Measurements from ENCODE around the gene ACMSD.
"Not testable (repeated sequence)": the region's sequence is repeated elsewhere in the genome, so short reads cannot be mapped to it uniquely, and the experiment has no call there.

The ACMSD gene

DNA sequence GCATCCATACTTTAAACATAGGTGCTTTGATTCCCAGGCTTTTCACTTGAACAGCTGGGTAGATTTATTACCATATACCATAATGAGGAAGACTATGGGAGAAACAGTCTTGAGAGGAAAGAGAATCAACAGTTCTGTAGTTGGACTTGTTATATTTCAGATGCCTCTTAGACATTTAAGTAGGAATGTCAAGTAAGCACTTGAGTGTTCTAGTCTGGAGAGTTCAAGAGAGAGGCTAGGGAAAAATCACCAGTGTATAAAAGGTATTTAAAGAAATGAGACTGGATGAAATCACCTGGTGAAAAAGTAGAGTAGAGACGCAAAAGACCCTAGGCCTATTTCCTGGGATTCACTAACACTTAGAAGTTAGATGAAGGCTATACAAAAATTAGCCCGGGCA lies 66.8 kb downstream of the ACMSD start:
- H3K4me1 ChIP-seq (ENCODE audit: control insufficient read depth, insufficient read depth, low read length, poor library complexity, severe bottlenecking): no peaks in the 10 kb centered on the region
- WGBS, 2 experiments (ENCODE audit: insufficient coverage in 2 of 2): 96% methylated on average over 2 of the region's 2 CpGs
- H3K4me3 ChIP-seq (ENCODE audit: extremely low read depth, insufficient read depth, low read length, poor library complexity, severe bottlenecking): no peak overlapping the region
- no peak overlapping the region for H3K27ac ChIP-seq (ENCODE audit: low read depth, low read length, severe bottlenecking)
- no peaks in the 10 kb centered on the region for H3K36me3 ChIP-seq (ENCODE audit: control insufficient read depth, insufficient read depth, low read length)
- no peaks in the 10 kb centered on the region for H3K9me3 ChIP-seq (ENCODE audit: control insufficient read depth, low read length)

GRCh38 chr2:134906726-134907125 lies 68.3 kb downstream of the ACMSD start:
- Histone ChIP-seq H3K27ac (ENCODE audit: low read depth, low read length, severe bottlenecking) (no peak overlapping the region), H3K9me3 (ENCODE audit: control insufficient read depth, low read length) (no peaks in the 10 kb centered on the region), H3K4me1 (ENCODE audit: control insufficient read depth, insufficient read depth, low read length, poor library complexity, severe bottlenecking) (no peaks in the 10 kb centered on the region), H3K4me3 (ENCODE audit: extremely low read depth, insufficient read depth, low read length, poor library complexity, severe bottlenecking) (no peak overlapping the region), H3K36me3 (ENCODE audit: control insufficient read depth, insufficient read depth, low read length) (no peaks in the 10 kb centered on the region)
- WGBS, 2 experiments (ENCODE audit: insufficient coverage in 2 of 2): 67 to 100% methylated on average over 2 of the region's 2 CpGs

DNA sequence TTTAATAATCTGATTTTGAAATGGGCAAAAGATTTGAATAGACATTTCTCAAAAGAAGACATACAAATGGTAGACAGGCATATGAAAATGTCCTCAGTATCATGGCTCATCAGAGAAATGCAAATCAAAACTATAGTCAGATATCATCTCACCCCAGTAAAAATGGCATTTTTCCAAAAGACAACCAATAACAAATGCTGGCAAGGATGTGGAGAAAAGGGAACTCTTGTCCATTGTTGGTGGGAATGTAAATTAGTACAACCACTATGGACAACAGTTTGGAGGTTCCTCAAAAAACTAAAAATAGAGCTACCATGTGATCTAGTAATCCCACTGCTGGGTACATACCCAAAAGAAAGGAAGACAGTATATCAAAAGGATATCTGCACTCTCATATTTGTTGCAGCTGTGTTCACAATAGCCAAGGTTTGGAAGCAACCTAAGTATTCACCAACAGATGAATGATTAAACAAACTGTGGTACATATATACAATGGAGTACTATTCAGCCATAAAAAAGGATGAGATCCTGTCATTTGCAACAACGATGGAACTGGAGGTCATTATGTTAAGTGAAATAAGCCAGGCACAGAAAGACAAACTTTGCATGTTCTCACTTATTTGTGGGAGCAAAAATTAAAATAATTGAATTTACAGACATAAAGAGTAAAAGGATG lies 69.2 kb downstream of the ACMSD start:
- not testable (repeated sequence) for H3K4me3 ChIP-seq (ENCODE audit: extremely low read depth, insufficient read depth, low read length, poor library complexity, severe bottlenecking); H3K36me3 ChIP-seq (ENCODE audit: control insufficient read depth, insufficient read depth, low read length); H3K27ac ChIP-seq (ENCODE audit: low read depth, low read length, severe bottlenecking); H3K9me3 ChIP-seq (ENCODE audit: control insufficient read depth, low read length); H3K4me1 ChIP-seq (ENCODE audit: control insufficient read depth, insufficient read depth, low read length, poor library complexity, severe bottlenecking)
- 80% methylated on average over 1 of the region's 1 CpG; no CpG with 5 or more reads in 1 of the 2 experiments for WGBS, 2 experiments (ENCODE audit: insufficient coverage in 2 of 2)

DNA sequence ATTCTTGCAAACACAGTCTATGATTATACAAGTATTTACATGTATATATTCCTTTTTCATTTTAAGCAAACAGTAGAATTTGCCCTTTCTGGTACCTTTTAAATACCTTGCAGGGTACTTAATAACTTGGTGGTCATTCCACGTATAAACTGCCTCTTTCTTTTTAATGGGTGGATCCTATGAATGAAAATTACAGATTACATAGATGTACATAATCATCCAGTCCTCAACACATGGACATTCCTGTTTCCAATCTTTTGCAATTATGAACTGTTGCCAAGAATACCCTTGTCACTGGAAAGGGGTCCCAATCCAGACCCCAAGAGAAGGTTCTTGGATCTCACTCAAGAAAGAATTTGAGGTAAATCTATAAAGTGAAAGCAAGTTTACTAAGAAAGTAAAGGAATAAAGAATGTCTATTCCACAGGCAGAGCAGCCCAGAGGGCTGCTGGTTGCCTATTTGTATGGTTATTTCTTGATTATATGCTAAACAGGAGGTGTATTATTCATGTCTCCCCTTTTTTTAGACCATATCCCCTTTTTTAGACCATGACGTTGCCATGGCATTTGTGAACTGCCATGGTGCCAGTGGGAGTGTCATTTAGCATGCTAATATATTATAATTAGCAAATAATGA lies 72.5 kb downstream of the ACMSD start:
- Histone ChIP-seq H3K4me1 (ENCODE audit: control insufficient read depth, insufficient read depth, low read length, poor library complexity, severe bottlenecking) (no peaks in the 10 kb centered on the region), H3K4me3 (ENCODE audit: extremely low read depth, insufficient read depth, low read length, poor library complexity, severe bottlenecking) (no peak overlapping the region), H3K27ac (ENCODE audit: low read depth, low read length, severe bottlenecking) (no peak overlapping the region), H3K9me3 (ENCODE audit: control insufficient read depth, low read length) (no peaks in the 10 kb centered on the region), H3K36me3 (ENCODE audit: control insufficient read depth, insufficient read depth, low read length) (no peaks in the 10 kb centered on the region)
- no CpG with 5 or more reads among the region's 2 CpGs for WGBS, 2 experiments (ENCODE audit: insufficient coverage in 2 of 2)

- no peaks in the 10 kb centered on the region for H3K9me3 ChIP-seq (ENCODE audit: control insufficient read depth, low read length)
- 100% methylated on average over 1 of the region's 3 CpGs; no CpG with 5 or more reads in 1 of the 2 experiments for WGBS, 2 experiments (ENCODE audit: insufficient coverage in 2 of 2)
- no peak overlapping the region for H3K27ac ChIP-seq (ENCODE audit: low read depth, low read length, severe bottlenecking)
- H3K36me3 ChIP-seq (ENCODE audit: control insufficient read depth, insufficient read depth, low read length): no peaks in the 10 kb centered on the region
- no peak overlapping the region for H3K4me3 ChIP-seq (ENCODE audit: extremely low read depth, insufficient read depth, low read length, poor library complexity, severe bottlenecking)
- H3K4me1 ChIP-seq (ENCODE audit: control insufficient read depth, insufficient read depth, low read length, poor library complexity, severe bottlenecking): no peaks in the 10 kb centered on the region
Observed at GRCh38 chr2:134911400-134911785, 73.0 kb downstream of the ACMSD start.

GRCh38 chr2:134912361-134912760 lies 73.9 kb downstream of the ACMSD start:
- Histone ChIP-seq H3K4me3 (ENCODE audit: extremely low read depth, insufficient read depth, low read length, poor library complexity, severe bottlenecking) (no peak overlapping the region), H3K27ac (ENCODE audit: low read depth, low read length, severe bottlenecking) (no peak overlapping the region)

GRCh38 chr2:134917360-134917865 lies 79.0 kb downstream of the ACMSD start:
- 40 to 48% methylated on average over 6 to 11 of the region's 16 CpGs for WGBS, 2 experiments (ENCODE audit: insufficient coverage in 2 of 2)
- Histone ChIP-seq H3K4me1 (ENCODE audit: control insufficient read depth, insufficient read depth, low read length, poor library complexity, severe bottlenecking) (peaks cover 4% of the 10 kb centered on the region), H3K27ac (ENCODE audit: low read depth, low read length, severe bottlenecking) (peak overlapping the region; percentile 99), H3K9me3 (ENCODE audit: control insufficient read depth, low read length) (no peaks in the 10 kb centered on the region), H3K4me3 (ENCODE audit: extremely low read depth, insufficient read depth, low read length, poor library complexity, severe bottlenecking) (peak overlapping the region; percentile 93), H3K36me3 (ENCODE audit: control insufficient read depth, insufficient read depth, low read length) (peaks cover 1% of the 10 kb centered on the region)

More at GRCh38 chr2:134912361-134912760, 73.9 kb downstream of the ACMSD start:
- Histone ChIP-seq H3K4me1 (ENCODE audit: control insufficient read depth, insufficient read depth, low read length, poor library complexity, severe bottlenecking) (peaks cover 4% of the 10 kb centered on the region), H3K9me3 (ENCODE audit: control insufficient read depth, low read length) (no peaks in the 10 kb centered on the region), H3K36me3 (ENCODE audit: control insufficient read depth, insufficient read depth, low read length) (no peaks in the 10 kb centered on the region)

GRCh38 chr2:134917888-134918525 lies 79.6 kb downstream of the ACMSD start:
- no peaks in the 10 kb centered on the region for H3K9me3 ChIP-seq (ENCODE audit: control insufficient read depth, low read length)
- H3K4me3 ChIP-seq (ENCODE audit: extremely low read depth, insufficient read depth, low read length, poor library complexity, severe bottlenecking): peak overlapping the region; percentile 93
- peaks cover 7% of the 10 kb centered on the region for H3K36me3 ChIP-seq (ENCODE audit: control insufficient read depth, insufficient read depth, low read length)
- peaks cover 4% of the 10 kb centered on the region for H3K4me1 ChIP-seq (ENCODE audit: control insufficient read depth, insufficient read depth, low read length, poor library complexity, severe bottlenecking)
- WGBS, 2 experiments (ENCODE audit: insufficient coverage in 2 of 2): 0 to 2% methylated on average over 11 to 15 of the region's 38 CpGs
- peak overlapping the region; percentile 99 for H3K27ac ChIP-seq (ENCODE audit: low read depth, low read length, severe bottlenecking)

GRCh38 chr2:134918526-134919340 lies 80.3 kb downstream of the ACMSD start, which contains the start of gene CCNT2:
TSS of gene CCNT2 (plus strand) at chr2:134918822. CDS start at chr2:134918855, 33 bp downstream.
- H3K4me1 ChIP-seq (ENCODE audit: control insufficient read depth, insufficient read depth, low read length, poor library complexity, severe bottlenecking): peaks cover 4% of the 10 kb centered on the region
- WGBS, 2 experiments (ENCODE audit: insufficient coverage in 2 of 2): 0% methylated on average over 61 to 64 of the region's 83 CpGs
- no peaks in the 10 kb centered on the region for H3K9me3 ChIP-seq (ENCODE audit: control insufficient read depth, low read length)
- H3K36me3 ChIP-seq (ENCODE audit: control insufficient read depth, insufficient read depth, low read length): peaks cover 12% of the 10 kb centered on the region
- H3K4me3 ChIP-seq (ENCODE audit: extremely low read depth, insufficient read depth, low read length, poor library complexity, severe bottlenecking): peak within 1 kb of the TSS; percentile 93
- H3K27ac ChIP-seq (ENCODE audit: low read depth, low read length, severe bottlenecking): peak within 1 kb of the TSS; percentile 99
